HCT116 (cell line): Measurements from ENCODE around the gene PLEKHA6.

ENCODE experiments used
- CEBPB ChIP-seq: IDR thresholded peaks from 2 replicates; pipeline ENCODE4 v1.6.1; 2012; ENCODE audit warnings: low read depth
- POLR2A ChIP-seq: IDR thresholded peaks from 2 replicates; pipeline ENCODE4 v1.7.0; 2011; ENCODE audit warnings: borderline replicate concordance; ENCODE audit not compliant: insufficient read depth, insufficient read length; ENCODE audit errors: extremely low read depth
- SP1 ChIP-seq: IDR thresholded peaks from 2 replicates; pipeline ENCODE4 v1.6.1; 2012; ENCODE audit warnings: low read depth
- TF ChIP-seq, protein P1 (sequence below), 3 experiments: fragments of 200-600 bp in 1 of 3; sonication (generic) in 1 of 3; IDR thresholded peaks in 2 of 3; conservative IDR thresholded peaks in 1 of 3; 2 replicates each; pipeline ENCODE4 v1.5.1; 2012 to 2017; ENCODE audit warnings: low read depth in 2 of 3, low read length in 2 of 3, antibody characterized with exemption in 1 of 3, borderline replicate concordance in 1 of 3, control low read depth in 1 of 3, mild to moderate bottlenecking in 1 of 3, mixed read lengths in 1 of 3, mixed run types in 1 of 3, moderate library complexity in 1 of 3; ENCODE audit not compliant: insufficient read depth in 1 of 3
- TF ChIP-seq, protein P2 (sequence below): IDR thresholded peaks from 2 replicates; pipeline ENCODE4 v1.6.1; 2011; ENCODE audit warnings: mild to moderate bottlenecking, low read length, moderate library complexity; ENCODE audit not compliant: insufficient replicate concordance; ENCODE audit errors: extremely low read depth

DNA sequence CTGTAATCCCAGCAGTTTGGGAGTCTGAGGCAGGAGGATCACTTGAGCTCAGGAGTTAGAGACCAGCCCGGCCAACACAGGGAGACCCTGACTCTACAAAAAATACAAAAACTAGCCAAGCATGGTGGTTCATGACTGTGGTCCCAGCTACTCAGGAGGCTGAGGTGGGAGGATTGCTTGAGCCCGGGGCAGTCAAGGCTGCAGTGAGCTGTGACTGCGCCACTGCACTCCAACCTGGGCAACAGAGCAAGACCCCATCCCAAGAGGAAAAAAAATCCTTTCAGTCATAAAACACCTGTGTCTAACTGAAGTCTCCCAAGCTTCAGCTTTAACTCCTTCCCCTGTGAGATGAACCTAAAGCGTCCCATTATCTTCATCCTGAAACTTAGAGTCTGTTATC lies 112.9 kb downstream of the PLEKHA6 start:
- TF ChIP-seq CEBPB (no peak), POLR2A (no peak), SP1 (no peak)
- TF ChIP-seq, protein P1, sequence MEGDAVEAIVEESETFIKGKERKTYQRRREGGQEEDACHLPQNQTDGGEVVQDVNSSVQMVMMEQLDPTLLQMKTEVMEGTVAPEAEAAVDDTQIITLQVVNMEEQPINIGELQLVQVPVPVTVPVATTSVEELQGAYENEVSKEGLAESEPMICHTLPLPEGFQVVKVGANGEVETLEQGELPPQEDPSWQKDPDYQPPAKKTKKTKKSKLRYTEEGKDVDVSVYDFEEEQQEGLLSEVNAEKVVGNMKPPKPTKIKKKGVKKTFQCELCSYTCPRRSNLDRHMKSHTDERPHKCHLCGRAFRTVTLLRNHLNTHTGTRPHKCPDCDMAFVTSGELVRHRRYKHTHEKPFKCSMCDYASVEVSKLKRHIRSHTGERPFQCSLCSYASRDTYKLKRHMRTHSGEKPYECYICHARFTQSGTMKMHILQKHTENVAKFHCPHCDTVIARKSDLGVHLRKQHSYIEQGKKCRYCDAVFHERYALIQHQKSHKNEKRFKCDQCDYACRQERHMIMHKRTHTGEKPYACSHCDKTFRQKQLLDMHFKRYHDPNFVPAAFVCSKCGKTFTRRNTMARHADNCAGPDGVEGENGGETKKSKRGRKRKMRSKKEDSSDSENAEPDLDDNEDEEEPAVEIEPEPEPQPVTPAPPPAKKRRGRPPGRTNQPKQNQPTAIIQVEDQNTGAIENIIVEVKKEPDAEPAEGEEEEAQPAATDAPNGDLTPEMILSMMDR (IDR thresholded peaks at IDR 0.05 in 2 of 3, conservative IDR thresholded peaks at IDR 0.05 in 1 of 3; ENCODE audit: borderline replicate concordance in 1 of 3, insufficient read depth in 1 of 3, low read depth in 2 of 3, low read length in 2 of 3) = no peak
- TF ChIP-seq, protein P2, sequence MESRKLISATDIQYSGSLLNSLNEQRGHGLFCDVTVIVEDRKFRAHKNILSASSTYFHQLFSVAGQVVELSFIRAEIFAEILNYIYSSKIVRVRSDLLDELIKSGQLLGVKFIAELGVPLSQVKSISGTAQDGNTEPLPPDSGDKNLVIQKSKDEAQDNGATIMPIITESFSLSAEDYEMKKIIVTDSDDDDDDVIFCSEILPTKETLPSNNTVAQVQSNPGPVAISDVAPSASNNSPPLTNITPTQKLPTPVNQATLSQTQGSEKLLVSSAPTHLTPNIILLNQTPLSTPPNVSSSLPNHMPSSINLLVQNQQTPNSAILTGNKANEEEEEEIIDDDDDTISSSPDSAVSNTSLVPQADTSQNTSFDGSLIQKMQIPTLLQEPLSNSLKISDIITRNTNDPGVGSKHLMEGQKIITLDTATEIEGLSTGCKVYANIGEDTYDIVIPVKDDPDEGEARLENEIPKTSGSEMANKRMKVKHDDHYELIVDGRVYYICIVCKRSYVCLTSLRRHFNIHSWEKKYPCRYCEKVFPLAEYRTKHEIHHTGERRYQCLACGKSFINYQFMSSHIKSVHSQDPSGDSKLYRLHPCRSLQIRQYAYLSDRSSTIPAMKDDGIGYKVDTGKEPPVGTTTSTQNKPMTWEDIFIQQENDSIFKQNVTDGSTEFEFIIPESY = no peak
